Body of pancreas (tissue), 4 donors: ENCODE data around the gene SLC35F3. TPM values are rescaled to one million over a fixed set of nuclear protein-coding genes. Genes with fewer than 3 reads are reported as not detected.

Source experiments
- ATAC-seq: fragments of 150-250 bp; one replicate; pipeline ENCODE4 v1.9.1; 2016
- DNase-seq, 4 donors: peaks; one replicate each; pipeline ENCODE4 v3.0.0-alpha.2; 2019
- H3K27ac ChIP-seq, 4 donors: fragments of 200-600 bp; sonication (generic); 1 replicate in 3 of 4; 2 replicates in 1 of 4; pipeline versions ENCODE4 v1.5.1 to v1.6.1; 2016 to 2019; ENCODE audit warnings: mild to moderate bottlenecking in 1 of 4, mixed read lengths in 1 of 4, moderate library complexity in 1 of 4
- H3K27me3 ChIP-seq, 2 donors: fragments of 200-600 bp; sonication (generic); one replicate each; pipeline ENCODE4 v1.6.0; 2016; ENCODE audit warnings: mild to moderate bottlenecking in 1 of 2
- H3K36me3 ChIP-seq, 2 donors: fragments of 200-600 bp; sonication (generic); replicated peaks in 1 of 2; 2 replicates each; pipeline ENCODE4 v1.5.1; 2016; ENCODE audit warnings: low read depth in 2 of 2; ENCODE audit not compliant: insufficient read depth in 1 of 2
- H3K4me1 ChIP-seq: fragments of 200-600 bp; sonication (generic); one replicate; pipeline ENCODE4 v1.6.0; 2016
- H3K4me3 ChIP-seq, 2 donors: fragments of 200-600 bp; sonication (generic); 1 replicate in 1 of 2; 2 replicates in 1 of 2; pipeline ENCODE4 v1.5.1; 2016 to 2019
- H3K9me3 ChIP-seq, 3 donors: fragments of 200-600 bp; sonication (generic); 1 replicate in 2 of 3; 2 replicates in 1 of 3; pipeline ENCODE4 v1.5.1; 2016
- POLR2A ChIP-seq, 3 donors: fragments of 450-650 bp; IDR thresholded peaks; one replicate each; pipeline ENCODE4 v1.6.1; 2016; ENCODE audit warnings: antibody characterized with exemption in 3 of 3, mild to moderate bottlenecking in 2 of 3
- WGBS, 2 donors: methylation state at CpG; one replicate each; pipeline ENCODE4 v1.1.5; 2017; 5-methylcytosine and 5-hydroxymethylcytosine counted together
- intact Hi-C: fragments of 100-400 bp; cut with DNase I; formaldehyde crosslinking; loops from one replicate; pipeline ENCODE4 v1.15.1; 2023
- total RNA-seq, 2 donors: library from RNA; depleted of rRNA; stranded (reverse); fragments of >200 nt; gene quantifications; one replicate each; pipeline ENCODE4 v1.1.0, GENCODE V29; 2016
- TF ChIP-seq, protein P1 (sequence below), 7 experiments: fragments of 450-650 bp in 4 of 7; fragments of 200-600 bp in 3 of 7; sonication (generic) in 3 of 7; IDR thresholded peaks; one replicate each; pipeline ENCODE4 v1.5.1; 2016 to 2019; ENCODE audit warnings: antibody characterized with exemption in 7 of 7

SLC35F3 gene
- total RNA-seq, 2 donors from 2014 or later: 0.99 to 11.7 TPM

DNA sequence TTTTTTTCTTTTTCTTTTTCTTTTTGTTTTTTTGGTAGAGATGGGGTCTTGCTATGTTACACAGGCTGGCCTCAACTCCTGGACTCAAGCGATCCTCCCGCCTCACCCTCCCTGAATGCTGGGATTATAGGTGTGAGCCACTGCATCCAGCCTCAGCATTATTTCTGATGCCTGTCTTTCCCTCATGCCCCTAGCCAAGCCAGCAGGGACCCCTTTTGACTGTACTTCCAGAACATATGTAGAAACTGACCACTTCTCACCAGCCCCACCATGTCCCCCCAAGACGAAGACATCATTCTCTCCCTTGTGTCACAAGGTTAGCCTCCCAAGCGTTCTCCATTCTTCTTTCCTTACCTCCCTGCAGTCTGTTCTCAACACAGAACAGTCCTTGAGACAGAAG lies 360.8 kb downstream of the SLC35F3 start:
- 83 to 93% methylated on average over 4 of the region's 4 CpGs for WGBS, 2 donors

DNA sequence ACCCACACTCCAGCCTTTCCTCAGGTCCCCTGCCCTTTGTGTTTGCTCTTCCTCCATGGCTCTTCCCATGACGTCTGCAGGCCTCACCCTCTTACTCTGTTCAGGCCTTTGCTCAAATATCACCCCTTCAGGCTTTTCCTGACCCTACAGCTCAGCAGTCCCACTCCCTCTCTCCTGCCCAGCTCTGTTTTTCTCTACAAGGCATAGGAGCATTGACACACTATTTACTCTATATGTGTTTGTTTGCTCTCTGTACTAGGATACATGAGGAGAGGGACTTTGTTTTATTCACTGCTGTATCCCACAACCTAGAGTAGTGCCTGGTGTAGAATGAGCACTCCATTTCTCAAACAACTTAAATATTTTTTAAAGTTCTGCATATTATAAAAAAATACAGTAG lies 361.4 kb downstream of the SLC35F3 start:
- TF ChIP-seq, protein P1, sequence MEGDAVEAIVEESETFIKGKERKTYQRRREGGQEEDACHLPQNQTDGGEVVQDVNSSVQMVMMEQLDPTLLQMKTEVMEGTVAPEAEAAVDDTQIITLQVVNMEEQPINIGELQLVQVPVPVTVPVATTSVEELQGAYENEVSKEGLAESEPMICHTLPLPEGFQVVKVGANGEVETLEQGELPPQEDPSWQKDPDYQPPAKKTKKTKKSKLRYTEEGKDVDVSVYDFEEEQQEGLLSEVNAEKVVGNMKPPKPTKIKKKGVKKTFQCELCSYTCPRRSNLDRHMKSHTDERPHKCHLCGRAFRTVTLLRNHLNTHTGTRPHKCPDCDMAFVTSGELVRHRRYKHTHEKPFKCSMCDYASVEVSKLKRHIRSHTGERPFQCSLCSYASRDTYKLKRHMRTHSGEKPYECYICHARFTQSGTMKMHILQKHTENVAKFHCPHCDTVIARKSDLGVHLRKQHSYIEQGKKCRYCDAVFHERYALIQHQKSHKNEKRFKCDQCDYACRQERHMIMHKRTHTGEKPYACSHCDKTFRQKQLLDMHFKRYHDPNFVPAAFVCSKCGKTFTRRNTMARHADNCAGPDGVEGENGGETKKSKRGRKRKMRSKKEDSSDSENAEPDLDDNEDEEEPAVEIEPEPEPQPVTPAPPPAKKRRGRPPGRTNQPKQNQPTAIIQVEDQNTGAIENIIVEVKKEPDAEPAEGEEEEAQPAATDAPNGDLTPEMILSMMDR (IDR thresholded peaks at IDR 0.05): no peak
- no peak for TF ChIP-seq POLR2A (IDR thresholded peaks at IDR 0.05)
- no peak for DNase-seq
- Histone ChIP-seq H3K4me3 (no peak overlapping the region), H3K27ac (no peak overlapping the region), H3K4me1 (peaks cover 29% of the 10 kb centered on the region), H3K27me3 (no peaks in the 10 kb centered on the region), H3K9me3 (no peaks in the 10 kb centered on the region), H3K36me3 (no peaks in the 10 kb centered on the region)
- 24 to 57% methylated on average over 1 of the region's 1 CpG for WGBS, 2 donors
- intact Hi-C loops: no loop called here
- ATAC-seq: no peak

More for the DNA sequence above, 360.8 kb downstream of the SLC35F3 start:
- Histone ChIP-seq H3K4me3 (no peak overlapping the region), H3K9me3 (no peaks in the 10 kb centered on the region), H3K4me1 (peaks cover 32% of the 10 kb centered on the region), H3K36me3 (no peaks in the 10 kb centered on the region), H3K27ac (no peak overlapping the region), H3K27me3 (no peaks in the 10 kb centered on the region)
- no peak for DNase-seq
- intact Hi-C loops: no loop called here
- no peak for ATAC-seq
- TF ChIP-seq, protein P1 (IDR thresholded peaks at IDR 0.05): no peak
- no peak for TF ChIP-seq POLR2A (IDR thresholded peaks at IDR 0.05)

DNA sequence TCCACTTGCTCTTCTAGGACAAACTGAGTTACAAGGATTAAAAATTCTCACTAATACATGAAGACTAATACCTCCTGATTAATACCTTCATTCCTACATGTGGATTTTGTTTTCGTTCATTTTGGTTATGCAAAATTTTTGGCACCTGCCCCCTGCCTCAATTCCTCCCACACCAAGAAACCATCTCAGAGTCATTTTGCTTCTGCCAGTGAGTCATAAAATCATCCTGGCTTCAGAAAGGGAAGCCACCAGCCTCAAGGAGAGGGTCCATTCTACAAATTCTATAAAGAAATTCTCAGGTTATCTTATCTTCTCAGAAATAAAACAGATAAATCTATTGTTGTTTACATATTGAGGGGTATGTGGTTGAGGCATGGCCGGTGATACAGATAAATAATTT lies 365.6 kb downstream of the SLC35F3 start:
- no peaks in the 10 kb centered on the region for H3K9me3 ChIP-seq
- TF ChIP-seq, protein P1 (IDR thresholded peaks at IDR 0.05): no peak
- TF ChIP-seq POLR2A (IDR thresholded peaks at IDR 0.05): no peak
- DNase-seq (no peak), ATAC-seq (no peak)
- peaks cover 10% of the 10 kb centered on the region for H3K4me1 ChIP-seq
- 65 to 69% methylated on average over 2 of the region's 2 CpGs for WGBS, 2 donors
- no peaks in the 10 kb centered on the region for H3K36me3 ChIP-seq
- no peaks in the 10 kb centered on the region for H3K27me3 ChIP-seq
- H3K27ac ChIP-seq: no peak overlapping the region
- no peak overlapping the region for H3K4me3 ChIP-seq
- intact Hi-C loops: no loop called here

DNA sequence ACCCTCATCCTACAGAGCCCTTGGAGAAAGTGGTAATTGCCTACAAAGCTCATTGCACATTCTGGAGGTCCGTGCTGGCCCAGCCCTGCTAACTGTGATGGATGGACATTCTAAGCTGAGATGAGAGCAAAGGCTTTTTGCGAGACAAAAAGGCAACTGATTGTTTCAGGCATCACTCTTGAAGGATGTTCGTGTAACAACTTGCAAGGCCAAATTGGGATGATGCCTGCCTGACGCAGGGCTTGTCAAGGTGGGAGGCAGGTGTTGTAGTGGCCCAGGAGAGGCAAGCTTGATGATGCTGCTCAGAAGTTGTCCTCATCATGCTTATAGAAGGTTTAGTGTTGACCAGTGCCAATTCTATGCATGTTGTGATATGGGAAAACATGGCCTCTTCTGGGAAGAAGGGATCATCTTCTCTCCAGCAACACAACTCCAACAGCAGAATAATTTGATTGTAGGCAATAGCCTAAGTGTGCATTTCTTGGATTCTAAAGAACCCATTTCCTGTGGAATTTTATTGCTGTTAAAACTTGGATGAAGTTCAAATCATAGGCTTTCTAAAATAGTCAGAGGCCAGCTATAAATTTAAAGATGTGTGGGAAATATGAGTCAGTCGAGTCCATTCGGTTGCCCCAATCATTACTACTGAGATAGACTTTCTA lies 366.2 kb downstream of the SLC35F3 start:
- 84 to 90% methylated on average over 6 of the region's 6 CpGs for WGBS, 2 donors
- no peak for TF ChIP-seq POLR2A (IDR thresholded peaks at IDR 0.05)
- TF ChIP-seq, protein P1 (IDR thresholded peaks at IDR 0.05): no peak
- intact Hi-C loops: no loop called here
- Histone ChIP-seq H3K9me3 (no peaks in the 10 kb centered on the region), H3K4me3 (no peak overlapping the region), H3K36me3 (no peaks in the 10 kb centered on the region), H3K27ac (no peak overlapping the region), H3K27me3 (no peaks in the 10 kb centered on the region), H3K4me1 (peaks cover 10% of the 10 kb centered on the region)
- ATAC-seq: no peak
- DNase-seq: no peak

DNA sequence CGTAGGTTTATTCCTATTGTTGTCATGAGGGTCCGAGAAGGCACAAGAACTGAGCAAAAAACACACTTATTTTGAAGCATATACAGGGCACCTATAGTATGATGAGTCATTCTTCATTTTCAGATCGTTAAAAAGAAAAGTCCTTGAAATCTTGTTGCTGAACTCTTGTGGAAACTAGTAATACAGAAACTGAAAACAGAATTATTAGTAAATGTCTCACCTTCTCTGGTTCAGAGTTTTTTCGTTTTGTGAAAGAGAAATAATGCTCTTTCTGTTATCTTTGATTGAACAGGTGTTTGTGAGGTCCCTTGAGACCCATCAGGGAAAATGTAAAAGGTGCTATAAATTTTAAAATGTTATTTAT lies 366.7 kb downstream of the SLC35F3 start:
- DNase-seq (no peak), ATAC-seq (no peak)
- WGBS, 2 donors: 50 to 57% methylated on average over 4 of the region's 4 CpGs
- TF ChIP-seq POLR2A (IDR thresholded peaks at IDR 0.05): no peak
- TF ChIP-seq, protein P1 (IDR thresholded peaks at IDR 0.05): no peak
- Histone ChIP-seq H3K4me1 (peaks cover 10% of the 10 kb centered on the region), H3K27me3 (no peaks in the 10 kb centered on the region), H3K27ac (no peak overlapping the region), H3K4me3 (no peak overlapping the region), H3K36me3 (no peaks in the 10 kb centered on the region), H3K9me3 (no peaks in the 10 kb centered on the region)
- intact Hi-C loops: no loop called here
